CD4-positive, alpha-beta T cell treated with Interleukin-10 for 1 hour (primary cell): ENCODE measurements around the gene MBD5.

Source experiments
- DNase-seq: peaks from one replicate; pipeline ENCODE4 v3.0.0-alpha.2; 2020

The MBD5 gene

DNA sequence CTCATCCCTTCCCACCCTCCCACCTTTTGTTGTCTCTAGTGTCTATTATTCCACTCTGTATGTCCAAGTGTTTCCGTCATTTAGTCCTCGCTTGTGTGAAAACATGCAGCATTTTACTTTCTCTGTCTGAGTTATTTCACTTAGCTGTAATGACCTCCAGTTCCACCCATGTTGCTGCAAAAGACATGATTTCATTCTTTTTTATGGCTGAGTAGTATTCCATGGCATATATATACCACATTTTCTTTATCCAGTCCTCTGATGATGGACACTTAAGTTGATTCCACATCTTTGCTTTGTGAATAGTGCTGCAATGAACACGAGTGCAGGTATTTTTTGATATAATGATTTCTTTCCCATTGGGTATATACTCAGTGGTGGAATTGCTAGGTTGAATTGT is 296.7 kb downstream of the MBD5 start:
- DNase-seq, result no peak

- no peak for DNase-seq
Observed at GRCh38 chr2:148338541-148338940, 317.6 kb downstream of the MBD5 start.

DNA sequence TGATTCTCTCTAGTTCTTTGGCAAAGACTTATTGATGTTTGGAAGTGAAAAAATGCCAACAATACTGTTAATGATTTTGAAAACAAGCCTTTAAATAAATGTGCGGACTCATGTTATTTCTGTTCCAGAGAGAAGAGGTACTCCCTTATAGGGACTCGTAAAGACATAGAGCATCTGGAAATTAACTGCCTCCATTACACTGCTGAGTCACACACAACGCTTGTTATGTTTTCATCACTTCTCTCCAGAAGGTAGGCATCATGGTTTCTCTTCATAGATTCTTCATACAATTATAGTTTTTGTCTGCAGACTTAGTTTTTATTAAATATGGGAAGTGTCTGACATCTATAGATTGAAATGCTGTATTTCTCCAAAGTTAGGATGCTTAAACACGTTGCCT is 321.2 kb downstream of the MBD5 start:
- no peak for DNase-seq

- no peak for DNase-seq
Observed at GRCh38 chr2:148350199-148350598, 329.3 kb downstream of the MBD5 start.

DNA sequence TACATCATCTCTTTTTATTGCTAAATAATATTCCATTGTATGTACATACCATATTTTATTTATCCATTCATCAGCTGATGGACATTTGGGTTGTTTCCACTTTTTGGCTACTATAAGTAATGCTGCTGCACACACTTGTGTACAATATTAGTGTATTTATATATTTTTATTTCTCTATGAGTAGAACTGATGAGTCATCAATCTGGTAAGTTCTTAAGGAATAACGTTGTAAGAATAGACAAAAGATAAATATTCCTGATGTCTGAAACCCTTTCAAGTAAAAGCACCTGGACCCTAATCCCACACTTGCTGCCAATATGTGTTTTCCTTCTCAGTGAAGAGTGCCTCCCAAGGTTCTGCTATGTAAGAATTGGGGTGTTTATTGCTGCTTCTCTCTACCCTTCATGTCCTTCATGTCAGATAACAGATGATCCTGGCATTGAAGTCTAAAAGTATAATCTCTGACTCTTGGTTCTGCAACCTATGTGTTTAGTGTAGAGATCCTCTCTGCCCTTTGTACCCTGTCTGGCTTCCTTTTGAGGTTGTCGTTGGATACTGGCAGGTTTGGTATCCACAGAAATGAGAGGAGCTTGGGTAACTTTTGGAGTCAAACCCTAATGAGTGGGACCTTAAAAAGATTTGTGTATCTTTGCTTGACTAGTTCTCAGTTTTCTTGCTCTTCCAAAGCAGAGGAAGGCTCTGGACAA is 330.7 kb downstream of the MBD5 start:
- no peak for DNase-seq

GRCh38 chr2:148358375-148358774 is 337.5 kb downstream of the MBD5 start:
- no peak for DNase-seq

GRCh38 chr2:148360662-148361061 is 339.8 kb downstream of the MBD5 start:
- DNase-seq, result no peak

- no peak for DNase-seq
Observed at GRCh38 chr2:148362144-148362796, 341.4 kb downstream of the MBD5 start.

GRCh38 chr2:148375214-148375613 is 354.3 kb downstream of the MBD5 start:
- DNase-seq, result no peak

- no peak for DNase-seq
Observed at GRCh38 chr2:148391324-148391723, 370.4 kb downstream of the MBD5 start.

DNA sequence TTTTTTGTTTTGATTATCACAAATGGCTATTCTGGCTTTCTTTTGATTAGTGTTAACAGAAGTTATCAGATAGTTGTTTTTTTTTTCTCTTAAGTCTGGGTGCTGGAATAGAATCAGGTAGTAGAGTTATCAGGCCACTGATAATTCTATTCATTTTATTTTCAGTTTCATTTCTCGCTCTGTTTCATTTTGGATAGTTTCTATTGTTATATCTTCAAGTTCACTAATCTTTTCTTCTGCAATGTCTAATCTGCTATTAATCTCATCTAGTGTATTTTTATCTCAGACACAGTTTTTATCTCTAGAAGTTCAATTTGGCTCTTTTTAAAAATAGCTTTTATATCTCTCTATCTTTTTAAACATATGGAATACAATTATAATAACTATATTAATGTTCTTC is 381.9 kb downstream of the MBD5 start:
- DNase-seq, result no peak

DNA sequence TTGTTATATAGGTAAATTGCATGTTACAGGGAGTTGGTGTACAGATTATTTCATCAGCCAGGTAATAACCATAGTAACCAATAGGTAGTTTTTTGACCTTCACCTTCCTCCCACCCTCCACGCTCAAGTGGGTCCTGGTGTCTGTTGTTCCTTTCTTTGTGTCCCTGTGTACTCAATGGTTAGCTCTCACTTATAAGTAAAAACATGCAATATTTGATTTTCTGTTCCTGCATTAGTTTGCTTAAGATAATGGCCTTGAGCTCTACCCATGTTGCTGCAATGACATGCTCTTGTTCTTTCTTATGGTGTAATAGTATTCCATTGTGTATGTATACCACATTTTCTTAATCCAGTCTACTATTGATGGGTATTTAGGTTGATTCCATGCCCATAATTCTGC is 390.0 kb downstream of the MBD5 start:
- no peak for DNase-seq

- no peak for DNase-seq
Observed at GRCh38 chr2:148416248-148416647, 395.4 kb downstream of the MBD5 start.

- DNase-seq, result no peak
Observed at GRCh38 chr2:148430101-148430500, 409.2 kb downstream of the MBD5 start.

DNA sequence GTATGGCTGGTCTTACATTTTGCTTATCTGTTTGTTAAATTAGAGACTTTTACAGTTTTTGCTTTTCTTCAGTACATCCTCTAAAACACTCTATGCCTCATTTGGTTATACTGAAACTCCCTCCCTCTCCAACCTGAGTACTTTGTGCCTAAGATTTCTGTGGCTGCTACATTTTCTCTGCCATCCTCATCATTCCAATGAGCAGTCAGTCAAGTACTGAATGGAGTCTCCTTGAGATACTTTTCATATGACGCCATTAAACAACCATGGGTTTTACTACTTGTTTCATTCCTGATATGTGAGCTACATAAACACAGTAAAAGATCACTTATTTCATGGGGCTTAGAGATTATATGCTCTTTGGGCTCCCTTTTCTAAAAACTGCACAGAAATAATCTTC is 427.0 kb downstream of the MBD5 start:
- no peak for DNase-seq

DNA sequence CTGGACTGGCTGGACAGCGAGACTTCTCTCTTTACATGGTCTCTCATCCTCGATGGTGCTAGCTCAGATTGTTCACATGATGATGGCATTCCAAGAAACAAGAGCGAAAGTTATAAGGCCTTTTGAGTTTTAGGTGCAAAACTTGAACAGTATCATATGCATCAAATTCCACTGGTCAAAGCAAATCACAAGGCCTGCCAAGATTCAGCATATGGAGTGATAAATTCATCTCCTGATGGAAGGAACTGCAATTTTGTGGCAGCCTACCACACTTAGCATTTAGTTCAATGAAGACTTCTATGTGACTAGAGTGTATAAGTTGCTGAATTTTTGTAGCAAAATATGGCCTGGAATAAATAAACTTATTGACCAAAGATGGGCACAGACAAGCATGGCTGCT is 429.6 kb downstream of the MBD5 start:
- no peak for DNase-seq

DNA sequence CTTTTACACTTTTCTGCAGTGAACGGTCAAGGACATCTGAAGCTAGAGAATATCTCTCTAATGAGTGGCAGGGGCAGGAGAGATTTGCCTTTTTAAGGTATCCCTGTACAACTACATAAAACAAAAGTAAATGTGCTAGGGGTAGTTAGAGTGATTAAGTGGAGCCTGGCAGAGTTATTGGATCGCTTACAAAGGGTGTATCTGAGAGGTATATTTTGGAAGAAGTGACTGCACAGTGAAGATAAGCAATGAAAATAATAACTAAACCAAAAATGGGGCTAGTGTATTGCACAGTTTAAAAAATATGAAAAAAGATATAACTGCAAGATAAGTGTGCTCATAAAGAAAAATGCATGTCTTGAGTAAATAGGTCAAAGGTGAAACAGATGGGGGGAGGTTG is 430.2 kb downstream of the MBD5 start:
- DNase-seq, result no peak

DNA sequence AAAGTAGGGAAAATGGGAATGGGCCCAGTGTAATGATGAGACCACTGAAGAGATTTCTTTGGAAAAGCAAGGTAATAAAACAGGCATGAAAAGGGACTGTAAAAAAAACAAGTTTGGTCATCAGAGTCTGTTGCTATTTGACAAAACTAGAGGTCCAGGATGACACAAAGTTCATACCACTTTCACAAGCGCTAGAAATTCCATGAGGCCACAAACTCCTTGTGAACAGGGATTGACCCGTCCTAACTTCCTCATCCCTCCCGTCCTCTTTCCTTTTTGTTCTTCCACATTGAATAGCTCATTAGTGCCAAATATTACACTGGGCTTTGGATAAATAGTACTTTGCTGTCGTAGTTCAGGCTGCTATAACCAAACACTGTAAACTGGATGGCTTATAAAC is 434.9 kb downstream of the MBD5 start:
- no peak for DNase-seq

GRCh38 chr2:148458171-148458570 is 437.3 kb downstream of the MBD5 start:
- no peak for DNase-seq

GRCh38 chr2:148459377-148459778 is 438.5 kb downstream of the MBD5 start:
- DNase-seq, result no peak

DNA sequence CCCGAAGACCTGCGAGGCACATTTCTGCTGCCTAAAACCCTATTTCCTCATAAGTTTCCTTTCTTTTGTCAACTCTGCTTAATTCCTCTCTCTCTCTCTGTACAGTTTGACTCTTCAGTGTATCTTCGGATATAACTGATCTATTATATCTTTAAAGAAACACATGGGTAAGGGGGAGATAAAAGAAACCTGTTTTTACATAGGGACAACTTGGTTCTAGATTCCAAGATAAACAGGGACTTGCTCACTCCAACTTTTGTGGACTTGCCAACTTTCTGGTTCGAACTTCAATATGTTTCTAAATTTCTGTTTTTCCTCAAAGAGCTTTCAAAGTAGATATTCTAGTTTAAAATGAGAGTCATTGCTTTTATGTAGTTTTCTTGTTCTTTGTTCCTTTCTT is 441.0 kb downstream of the MBD5 start:
- DNase-seq, result no peak

DNA sequence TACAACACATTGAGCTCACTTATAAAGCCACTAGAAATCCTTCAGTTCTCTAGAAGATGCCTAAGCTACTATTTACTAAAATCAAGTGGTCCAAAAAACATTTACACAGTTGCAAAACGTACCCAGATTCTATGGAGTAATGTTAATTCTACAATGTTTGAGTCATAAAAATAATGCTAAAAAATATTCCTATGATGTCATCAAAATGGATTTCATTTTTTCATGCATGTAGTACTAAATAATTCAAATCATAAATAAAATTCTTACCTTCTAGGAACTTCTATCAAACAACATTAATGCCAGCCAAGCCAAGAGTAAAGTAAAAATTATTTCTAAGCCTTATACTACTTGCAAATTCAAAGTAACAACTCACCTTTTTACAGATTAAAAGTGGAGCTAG is 454.7 kb downstream of the MBD5 start:
- no peak for DNase-seq

DNA sequence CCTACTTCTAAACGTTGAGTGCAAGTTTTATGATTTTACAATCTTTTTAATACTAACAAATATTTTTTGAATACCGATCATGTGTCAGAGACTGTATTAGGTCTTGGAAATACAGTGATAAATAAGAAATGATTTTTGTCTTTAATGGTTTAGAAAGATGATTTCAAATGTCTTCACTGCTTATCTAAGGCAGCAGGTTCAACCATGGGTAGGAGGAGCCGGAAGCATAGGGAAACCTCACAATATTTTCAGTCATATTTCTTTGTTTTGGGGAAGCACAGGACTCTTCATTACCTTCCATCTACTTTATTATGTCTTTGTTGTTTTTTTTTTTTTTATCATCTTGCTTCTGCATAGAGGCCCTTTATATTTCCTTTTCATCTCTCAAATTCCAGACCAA is 458.5 kb downstream of the MBD5 start:
- DNase-seq, result no peak

- no peak for DNase-seq
Observed at GRCh38 chr2:148483665-148484064, 462.8 kb downstream of the MBD5 start.

GRCh38 chr2:148484066-148484465 is 463.2 kb downstream of the MBD5 start:
- DNase-seq, result no peak
